ENCODE measurements around the gene RPL26.
"Not testable (repeated sequence)": the region's sequence is repeated elsewhere in the genome, so short reads cannot be mapped to it uniquely, and the experiment has no call there.

The RPL26 gene

GRCh38 chr17:8362651-8363332 is 20.2 kb downstream of the RPL26 start:
- no peak for DNase-seq

GRCh38 chr17:8360751-8361150 is 22.2 kb downstream of the RPL26 start:
- DNase-seq, result no peak

GRCh38 chr17:8360260-8360659 is 22.7 kb downstream of the RPL26 start:
- no peak for DNase-seq

GRCh38 chr17:8359769-8360168 is 23.2 kb downstream of the RPL26 start:
- DNase-seq, result no peak

GRCh38 chr17:8357910-8358309 is 25.1 kb downstream of the RPL26 start:
- no peak for DNase-seq

GRCh38 chr17:8354236-8354635 is 28.8 kb downstream of the RPL26 start:
- DNase-seq, result no peak

- DNase-seq, result no peak
Measured at GRCh38 chr17:8353736-8354135, 29.3 kb downstream of the RPL26 start.

- DNase-seq, result no peak
Measured at GRCh38 chr17:8350339-8350738, 32.7 kb downstream of the RPL26 start.

GRCh38 chr17:8347001-8347400 is 36.0 kb downstream of the RPL26 start:
- DNase-seq, result not testable (repeated sequence)

- no peak for DNase-seq
Measured at GRCh38 chr17:8345951-8346665, 36.9 kb downstream of the RPL26 start.

- DNase-seq, result no peak
Measured at GRCh38 chr17:8345052-8345690, 37.8 kb downstream of the RPL26 start.

- DNase-seq, result no peak
Measured at GRCh38 chr17:8341456-8341855, 41.5 kb downstream of the RPL26 start.

GRCh38 chr17:8339540-8339939 is 43.5 kb downstream of the RPL26 start, which contains the start of gene ODF4:
Gene ODF4 (plus strand): TSS chr17:8339840. CDS start chr17:8340052, 212 bp downstream.
- no peak for DNase-seq

- DNase-seq, result no peak
Measured at GRCh38 chr17:8338753-8339140, 44.2 kb downstream of the RPL26 start.

GRCh38 chr17:8337802-8338752 is 44.9 kb downstream of the RPL26 start:
- DNase-seq, result no peak

GRCh38 chr17:8333281-8333680 is 49.7 kb downstream of the RPL26 start:
- DNase-seq, result no peak

GRCh38 chr17:8332688-8333087 is 50.3 kb downstream of the RPL26 start:
- no peak for DNase-seq

GRCh38 chr17:8332128-8332527 is 50.9 kb downstream of the RPL26 start:
- DNase-seq, result no peak

Data from KG1 (cell line).